ENCODE measurements around the gene CCNE1.
"Not testable (repeated sequence)": the region's sequence is repeated elsewhere in the genome, so short reads cannot be mapped to it uniquely, and the experiment has no call there.

CCNE1 gene

DNA sequence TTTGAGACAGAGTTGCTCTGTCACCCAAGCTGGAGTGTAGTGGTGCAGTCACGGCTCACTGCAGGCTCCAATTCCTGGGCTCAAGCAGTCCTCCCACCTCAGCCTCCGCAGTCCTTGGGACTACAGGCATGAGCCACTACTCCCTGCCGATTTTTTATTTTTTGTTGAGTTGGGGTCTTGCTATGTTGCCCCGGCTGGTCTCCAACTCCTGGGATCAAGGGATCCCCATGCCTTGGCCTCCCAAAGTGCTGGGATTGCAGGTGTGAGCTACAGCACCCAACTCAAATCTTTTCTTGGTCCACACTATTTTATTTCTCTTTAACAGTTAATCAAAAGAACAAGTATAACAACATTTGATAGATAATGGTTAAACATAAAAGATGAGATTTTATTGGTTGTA, 7.5 kb downstream of the CCNE1 start:
- TF ChIP-seq, protein P1, sequence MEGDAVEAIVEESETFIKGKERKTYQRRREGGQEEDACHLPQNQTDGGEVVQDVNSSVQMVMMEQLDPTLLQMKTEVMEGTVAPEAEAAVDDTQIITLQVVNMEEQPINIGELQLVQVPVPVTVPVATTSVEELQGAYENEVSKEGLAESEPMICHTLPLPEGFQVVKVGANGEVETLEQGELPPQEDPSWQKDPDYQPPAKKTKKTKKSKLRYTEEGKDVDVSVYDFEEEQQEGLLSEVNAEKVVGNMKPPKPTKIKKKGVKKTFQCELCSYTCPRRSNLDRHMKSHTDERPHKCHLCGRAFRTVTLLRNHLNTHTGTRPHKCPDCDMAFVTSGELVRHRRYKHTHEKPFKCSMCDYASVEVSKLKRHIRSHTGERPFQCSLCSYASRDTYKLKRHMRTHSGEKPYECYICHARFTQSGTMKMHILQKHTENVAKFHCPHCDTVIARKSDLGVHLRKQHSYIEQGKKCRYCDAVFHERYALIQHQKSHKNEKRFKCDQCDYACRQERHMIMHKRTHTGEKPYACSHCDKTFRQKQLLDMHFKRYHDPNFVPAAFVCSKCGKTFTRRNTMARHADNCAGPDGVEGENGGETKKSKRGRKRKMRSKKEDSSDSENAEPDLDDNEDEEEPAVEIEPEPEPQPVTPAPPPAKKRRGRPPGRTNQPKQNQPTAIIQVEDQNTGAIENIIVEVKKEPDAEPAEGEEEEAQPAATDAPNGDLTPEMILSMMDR (IDR thresholded peaks at IDR 0.05; ENCODE audit: insufficient read depth, low read length, poor library complexity, severe bottlenecking), result no peak
- Histone ChIP-seq H3K36me3 (ENCODE audit: control insufficient read depth, insufficient read depth, low read length) (peaks cover 20% of the 10 kb centered on the region), H3K4me3 (replicated peaks; ENCODE audit: low read depth, low read length) (no peak overlapping the region), H3K27me3 (replicated peaks; ENCODE audit: control insufficient read depth, insufficient read depth, low read length) (no peaks in the 10 kb centered on the region)
- DNase-seq (ENCODE audit: extremely low read depth, insufficient read length), result no peak

DNA sequence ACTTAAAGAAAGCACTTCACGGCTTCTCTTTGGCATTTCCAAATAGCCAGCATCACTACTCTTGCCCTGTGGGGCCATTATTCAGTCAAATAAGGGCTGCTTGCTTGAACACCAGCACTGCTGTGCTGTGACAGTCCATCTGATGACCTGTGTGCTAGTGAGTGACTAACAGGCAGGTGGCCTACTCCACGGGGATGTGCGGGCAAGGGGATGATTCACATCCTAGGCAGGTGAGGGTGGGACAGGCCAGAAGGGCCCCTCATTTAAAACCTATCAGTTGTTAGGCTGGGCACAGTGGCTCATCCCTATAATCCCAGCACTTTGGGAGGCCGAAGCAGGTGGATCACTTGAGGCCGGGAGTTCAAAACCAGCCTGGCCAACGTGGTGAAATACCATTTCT, 8.2 kb downstream of the CCNE1 start:
- peaks cover 20% of the 10 kb centered on the region for H3K36me3 ChIP-seq (ENCODE audit: control insufficient read depth, insufficient read depth, low read length)
- no peak overlapping the region for H3K4me3 ChIP-seq (replicated peaks; ENCODE audit: low read depth, low read length)
- no peak for DNase-seq (ENCODE audit: extremely low read depth, insufficient read length)
- H3K27me3 ChIP-seq (replicated peaks; ENCODE audit: control insufficient read depth, insufficient read depth, low read length), result no peaks in the 10 kb centered on the region
- TF ChIP-seq, protein P1 (IDR thresholded peaks at IDR 0.05; ENCODE audit: insufficient read depth, low read length, poor library complexity, severe bottlenecking), result no peak

DNA sequence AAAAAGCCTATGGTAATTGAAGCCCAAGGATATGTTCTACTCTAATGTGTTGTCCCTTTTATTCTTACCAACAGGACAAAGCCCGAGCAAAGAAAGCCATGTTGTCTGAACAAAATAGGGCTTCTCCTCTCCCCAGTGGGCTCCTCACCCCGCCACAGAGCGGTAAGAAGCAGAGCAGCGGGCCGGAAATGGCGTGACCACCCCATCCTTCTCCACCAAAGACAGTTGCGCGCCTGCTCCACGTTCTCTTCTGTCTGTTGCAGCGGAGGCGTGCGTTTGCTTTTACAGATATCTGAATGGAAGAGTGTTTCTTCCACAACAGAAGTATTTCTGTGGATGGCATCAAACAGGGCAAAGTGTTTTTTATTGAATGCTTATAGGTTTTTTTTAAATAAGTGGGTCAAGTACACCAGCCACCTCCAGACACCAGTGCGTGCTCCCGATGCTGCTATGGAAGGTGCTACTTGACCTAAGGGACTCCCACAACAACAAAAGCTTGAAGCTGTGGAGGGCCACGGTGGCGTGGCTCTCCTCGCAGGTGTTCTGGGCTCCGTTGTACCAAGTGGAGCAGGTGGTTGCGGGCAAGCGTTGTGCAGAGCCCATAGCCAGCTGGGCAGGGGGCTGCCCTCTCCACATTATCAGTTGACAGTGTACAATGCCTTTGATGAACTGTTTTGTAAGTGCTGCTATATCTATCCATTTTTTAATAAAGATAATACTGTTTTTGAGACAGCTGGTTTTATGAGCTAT, 12.0 kb downstream of the CCNE1 start:
- peaks cover 15% of the 10 kb centered on the region for H3K36me3 ChIP-seq (ENCODE audit: control insufficient read depth, insufficient read depth, low read length)
- no peak for DNase-seq (ENCODE audit: extremely low read depth, insufficient read length)
- TF ChIP-seq, protein P1 (IDR thresholded peaks at IDR 0.05; ENCODE audit: insufficient read depth, low read length, poor library complexity, severe bottlenecking), result no peak

DNA sequence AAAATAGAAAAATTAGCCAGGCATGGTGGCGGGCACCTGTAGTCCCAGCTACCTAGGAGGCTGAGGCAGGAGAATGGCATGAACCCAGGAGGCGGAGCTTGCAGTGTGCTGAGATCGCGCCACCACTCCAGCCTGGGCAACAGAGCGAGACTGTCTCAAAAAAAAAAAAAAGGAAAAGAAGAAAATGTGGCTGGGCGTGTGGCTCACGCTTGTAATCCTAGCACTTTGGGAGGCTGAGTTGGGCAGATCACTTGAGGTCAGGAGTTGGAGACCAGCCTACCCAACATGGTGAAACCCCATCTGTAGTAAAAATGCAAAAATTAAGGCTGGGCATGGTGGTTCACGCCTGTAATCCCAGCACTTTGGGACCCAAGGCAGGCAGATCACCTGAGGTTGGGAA, 13.5 kb downstream of the CCNE1 start:
- not testable (repeated sequence) for DNase-seq (ENCODE audit: extremely low read depth, insufficient read length); H3K4me3 ChIP-seq (replicated peaks; ENCODE audit: low read depth, low read length)
- peaks cover 14% of the 10 kb centered on the region for H3K36me3 ChIP-seq (ENCODE audit: control insufficient read depth, insufficient read depth, low read length)

More for the DNA sequence above, 12.0 kb downstream of the CCNE1 start:
- no peak overlapping the region for H3K4me3 ChIP-seq (replicated peaks; ENCODE audit: low read depth, low read length)
- H3K27me3 ChIP-seq (replicated peaks; ENCODE audit: control insufficient read depth, insufficient read depth, low read length), result no peaks in the 10 kb centered on the region

DNA sequence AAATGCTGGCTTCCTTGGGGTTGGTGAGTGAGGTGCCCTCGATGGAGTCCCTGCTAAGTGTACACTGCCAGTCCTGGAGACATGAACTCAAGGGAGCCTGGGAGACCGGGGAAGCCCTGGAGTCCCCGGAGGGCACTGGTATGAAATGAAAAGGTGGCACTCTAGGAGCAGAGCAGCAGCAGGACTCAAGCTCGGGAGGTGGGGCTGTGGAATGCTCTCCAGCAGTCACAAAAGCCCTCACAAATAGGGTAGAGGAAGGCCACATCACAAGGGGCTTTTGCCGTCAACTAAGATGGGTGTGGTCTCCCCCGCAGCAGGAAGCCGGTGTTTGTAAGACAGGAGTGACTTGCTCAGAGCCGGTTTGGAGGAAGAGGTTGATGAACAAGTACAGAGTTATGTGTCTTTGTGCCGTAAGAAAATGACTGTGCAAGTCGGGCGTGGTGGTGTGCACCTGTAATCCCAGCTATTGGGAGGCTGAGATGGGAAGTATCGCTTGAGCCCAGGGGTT, 19.3 kb downstream of the CCNE1 start:
- H3K4me3 ChIP-seq (replicated peaks; ENCODE audit: low read depth, low read length), result no peak overlapping the region
- no peaks in the 10 kb centered on the region for H3K27me3 ChIP-seq (replicated peaks; ENCODE audit: control insufficient read depth, insufficient read depth, low read length)
- TF ChIP-seq, protein P1 (IDR thresholded peaks at IDR 0.05; ENCODE audit: insufficient read depth, low read length, poor library complexity, severe bottlenecking), result no peak
- no peaks in the 10 kb centered on the region for H3K36me3 ChIP-seq (ENCODE audit: control insufficient read depth, insufficient read depth, low read length)
- peak; percentile 31 for DNase-seq (ENCODE audit: extremely low read depth, insufficient read length)

More for the DNA sequence above, 13.5 kb downstream of the CCNE1 start:
- not testable (repeated sequence) for H3K27me3 ChIP-seq (replicated peaks; ENCODE audit: control insufficient read depth, insufficient read depth, low read length)

DNA sequence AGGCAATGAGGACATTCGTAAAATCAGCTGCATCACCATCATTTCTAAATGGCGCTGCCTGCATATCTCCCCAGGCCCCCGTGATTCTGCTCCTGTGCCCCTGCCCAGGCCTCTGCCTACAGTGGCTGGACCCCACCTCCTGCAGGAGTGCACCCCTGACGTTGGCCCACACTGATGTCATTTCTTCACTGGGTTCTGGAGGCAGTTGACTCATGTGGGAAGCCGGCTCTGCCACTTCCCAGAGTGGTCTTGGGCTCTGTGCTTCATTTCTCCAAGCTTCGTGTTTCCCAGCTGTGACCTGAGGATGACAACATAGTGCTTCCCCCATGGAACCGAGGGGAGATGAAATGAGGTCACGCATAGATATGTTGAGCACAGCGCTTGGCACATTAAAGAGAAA, 19.9 kb downstream of the CCNE1 start:
- Histone ChIP-seq H3K4me3 (replicated peaks; ENCODE audit: low read depth, low read length) (no peak overlapping the region), H3K36me3 (ENCODE audit: control insufficient read depth, insufficient read depth, low read length) (no peaks in the 10 kb centered on the region), H3K27me3 (replicated peaks; ENCODE audit: control insufficient read depth, insufficient read depth, low read length) (no peaks in the 10 kb centered on the region)
- no peak for DNase-seq (ENCODE audit: extremely low read depth, insufficient read length)
- TF ChIP-seq, protein P1 (IDR thresholded peaks at IDR 0.05; ENCODE audit: insufficient read depth, low read length, poor library complexity, severe bottlenecking), result no peak
